RPMI7951 (cell line): ENCODE data around the gene TXNL4A. TPM values are rescaled to one million over a fixed set of nuclear protein-coding genes. Genes with fewer than 3 reads are reported as not detected.
"Not testable (repeated sequence)": the region's sequence is repeated elsewhere in the genome, so short reads cannot be mapped to it uniquely, and the experiment has no call there.

Source experiments
- DNase-seq: peaks from one replicate; pipeline ENCODE4 v3.0.0-alpha.2; 2012; ENCODE audit warnings: low read depth
- total RNA-seq: library from RNA; depleted of rRNA; stranded (reverse); fragments of >200 nt; shearing (Covaris generic); gene quantifications from 2 replicates; pipeline ENCODE4 v1.2.3, GENCODE V29; 2014

The TXNL4A gene
- total RNA-seq, 1 experiment from 2014 or later: 81.0 TPM

DNA sequence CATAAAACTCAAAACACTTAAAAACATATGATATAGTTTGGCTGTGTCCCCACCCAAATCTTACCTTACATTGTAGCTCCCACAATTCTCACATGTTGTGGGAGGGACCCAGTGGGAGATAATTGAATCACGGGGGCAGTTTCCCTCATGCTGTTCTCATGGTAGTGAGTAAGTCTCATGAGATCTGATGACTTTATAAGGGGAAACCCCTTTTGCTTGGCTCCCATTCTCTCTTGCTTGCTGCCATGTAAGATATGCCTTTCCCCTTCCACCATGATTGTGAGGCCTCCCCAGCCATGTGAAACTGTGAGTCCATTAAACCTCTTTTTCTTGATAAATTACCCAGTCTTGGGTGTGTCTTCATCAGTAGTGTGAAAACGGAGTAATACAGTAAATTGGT, 11.3 kb upstream of the TXNL4A start:
- DNase-seq: not testable (repeated sequence)

DNA sequence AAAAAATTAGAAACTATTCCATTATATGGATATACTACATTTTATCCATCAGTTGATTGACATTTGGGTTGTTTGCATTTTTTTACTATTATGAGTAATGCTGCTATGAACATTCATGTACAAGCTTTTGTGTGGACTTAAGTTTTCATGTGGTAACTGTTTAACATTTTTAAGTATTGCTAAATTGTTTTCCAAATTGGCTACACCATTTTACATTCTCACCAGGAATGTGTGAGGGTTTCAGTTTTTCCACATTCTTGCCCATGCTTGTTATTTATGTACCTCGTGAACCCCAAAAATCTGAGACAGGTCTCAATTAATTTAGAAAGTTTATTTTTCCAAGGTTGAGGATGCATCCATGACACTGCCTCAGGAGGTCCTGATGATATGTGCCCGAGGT, 3.1 kb upstream of the TXNL4A start:
- DNase-seq: no peak

DNA sequence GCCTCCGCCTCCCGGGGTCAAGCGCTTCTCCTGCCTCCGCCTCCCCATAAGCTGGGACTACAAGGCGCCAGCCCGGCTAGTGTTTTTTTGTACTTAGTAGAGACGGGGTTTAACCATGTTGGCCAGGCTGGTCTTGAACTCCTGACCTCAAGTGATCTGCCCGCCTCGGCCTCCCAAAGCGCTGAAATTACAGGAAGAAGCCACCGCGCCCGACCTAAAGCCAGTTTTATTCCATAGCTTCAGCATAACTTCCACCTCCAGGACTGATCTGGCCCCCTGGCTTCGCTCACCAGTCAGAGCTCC, 783 bp upstream of the TXNL4A start:
- no peak for DNase-seq

DNA sequence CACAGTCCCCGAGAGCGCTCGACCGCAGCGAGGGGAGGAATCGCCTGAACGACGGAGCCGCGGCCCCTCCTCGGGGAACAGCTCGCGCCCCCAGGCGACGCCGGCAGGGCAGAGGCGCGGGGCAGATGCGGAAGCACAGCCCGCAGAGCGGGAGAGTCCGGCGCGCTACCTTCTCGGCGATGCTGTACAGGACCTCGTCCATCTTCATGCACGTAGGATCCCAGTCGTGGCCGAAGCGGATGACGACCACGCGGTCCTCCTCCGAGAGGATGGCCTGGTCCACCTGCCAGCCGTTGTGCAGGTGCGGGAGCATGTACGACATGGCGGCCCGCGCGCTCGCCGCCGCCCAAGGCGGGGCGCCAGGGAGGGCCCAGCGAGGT, 302 bp downstream of the TXNL4A start:
- DNase-seq: peak; percentile 33

DNA sequence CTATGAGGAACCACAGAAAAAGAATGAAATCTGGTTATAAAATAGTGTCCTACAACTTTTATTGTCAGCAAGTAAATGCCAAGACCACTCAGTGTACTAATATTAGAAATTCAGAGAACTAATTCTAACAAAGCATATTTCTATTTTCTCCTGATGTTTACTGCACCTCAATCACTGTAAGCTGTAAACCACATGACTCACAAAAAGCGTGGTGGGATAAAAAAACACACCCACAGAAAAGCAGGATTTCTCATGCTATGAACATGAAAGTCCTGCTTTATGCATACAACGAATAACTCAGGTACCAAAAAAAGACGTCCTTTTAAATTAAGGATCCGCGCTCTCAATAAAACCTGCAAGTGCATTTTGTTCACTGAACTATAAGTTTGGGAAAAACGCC, 797 bp downstream of the TXNL4A start:
- DNase-seq: peak; percentile 20

DNA sequence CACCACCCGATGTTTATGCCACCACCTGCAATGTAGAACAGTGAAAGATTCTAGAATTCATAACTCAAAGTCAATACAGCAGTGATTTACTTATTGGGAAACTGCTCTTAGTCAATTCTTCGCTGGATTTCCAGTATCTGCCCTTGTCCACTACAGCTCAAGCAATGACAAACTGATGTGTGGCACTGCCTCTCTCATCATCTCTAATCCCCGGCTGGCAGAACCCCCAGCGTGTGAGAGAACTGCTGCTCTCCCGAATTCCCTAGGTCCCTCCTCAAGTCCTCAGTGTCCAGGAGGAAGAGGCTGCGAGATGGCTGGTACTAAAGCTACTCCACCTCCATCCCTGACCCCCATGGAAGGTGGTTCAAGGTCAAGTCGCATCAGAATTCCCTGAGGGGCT, 1.6 kb downstream of the TXNL4A start:
- DNase-seq: no peak

DNA sequence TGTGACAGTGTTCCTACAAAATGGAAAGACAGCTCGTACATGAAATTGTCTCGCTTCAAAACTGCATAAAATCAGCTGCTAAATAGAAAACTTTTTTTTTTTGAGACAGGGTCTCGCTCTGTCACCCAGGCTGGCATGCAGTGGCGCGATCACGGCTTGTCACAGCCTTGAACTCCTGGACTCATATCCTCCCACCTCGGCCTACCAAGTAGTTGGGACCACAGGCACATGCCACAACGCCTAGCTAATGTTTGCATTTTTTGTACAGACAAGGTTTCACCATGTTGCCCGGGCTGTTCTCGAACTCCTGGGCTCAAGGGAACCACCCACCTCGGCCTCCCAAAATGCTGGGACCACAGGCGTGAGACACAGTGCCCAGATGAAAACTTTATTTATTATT, 3.2 kb downstream of the TXNL4A start:
- no peak for DNase-seq

DNA sequence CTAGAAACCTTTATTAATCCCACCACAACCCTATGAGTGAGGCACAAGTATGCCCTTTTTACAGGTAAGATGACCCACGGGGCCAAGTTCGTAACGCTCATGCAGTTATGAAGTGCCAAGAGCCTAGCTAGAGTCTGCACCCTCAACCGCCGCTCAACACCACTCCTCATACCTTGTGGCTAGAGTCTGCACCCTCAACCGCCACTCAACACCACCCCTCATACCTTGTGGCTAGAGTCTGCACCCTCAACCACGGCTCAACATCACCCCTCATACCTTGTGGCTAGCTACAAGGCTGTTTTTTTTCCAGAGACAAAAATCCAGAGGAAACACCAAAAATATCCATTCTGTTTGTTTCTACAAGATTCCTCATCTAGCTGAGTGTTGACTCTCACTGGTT, 4.6 kb downstream of the TXNL4A start:
- no peak for DNase-seq

DNA sequence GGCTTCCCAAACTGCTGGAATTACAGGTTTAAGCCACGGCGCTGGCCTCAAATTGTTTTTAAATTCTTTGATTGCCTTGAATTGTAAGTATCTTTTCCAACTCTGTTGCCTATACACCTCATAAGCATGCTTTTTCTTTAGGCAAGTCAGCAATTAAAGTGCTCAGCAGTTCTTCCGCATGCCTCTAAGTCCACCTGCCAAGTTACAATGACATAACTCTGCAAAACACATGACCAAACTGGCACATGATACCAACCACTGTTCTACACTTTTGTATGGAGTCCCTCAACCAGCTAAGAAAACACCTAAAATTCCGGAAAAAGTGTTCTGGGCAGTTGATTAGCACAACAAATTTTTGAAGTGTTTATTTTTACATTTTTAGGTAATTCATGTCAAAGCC, 5.1 kb downstream of the TXNL4A start:
- DNase-seq: no peak

DNA sequence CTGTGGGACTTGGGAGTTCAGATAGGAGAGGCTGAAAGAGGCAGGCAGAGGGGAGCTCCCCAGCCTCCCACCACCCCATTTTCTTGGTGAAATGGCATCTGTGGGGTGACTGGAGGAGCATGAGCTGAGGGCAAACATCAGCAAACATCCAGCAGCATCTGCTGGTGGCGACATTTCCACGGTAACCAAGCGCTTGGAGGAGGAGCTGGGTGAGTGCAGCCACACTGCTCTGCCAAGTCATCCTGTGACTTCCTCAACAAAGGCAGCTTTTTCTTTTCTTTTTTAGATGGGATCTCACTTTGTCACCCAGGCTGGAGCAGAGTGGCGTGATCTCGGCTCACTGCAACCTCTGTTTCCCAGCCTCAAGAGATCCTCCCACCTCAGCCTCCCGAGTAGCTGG, 5.6 kb downstream of the TXNL4A start:
- DNase-seq: no peak

DNA sequence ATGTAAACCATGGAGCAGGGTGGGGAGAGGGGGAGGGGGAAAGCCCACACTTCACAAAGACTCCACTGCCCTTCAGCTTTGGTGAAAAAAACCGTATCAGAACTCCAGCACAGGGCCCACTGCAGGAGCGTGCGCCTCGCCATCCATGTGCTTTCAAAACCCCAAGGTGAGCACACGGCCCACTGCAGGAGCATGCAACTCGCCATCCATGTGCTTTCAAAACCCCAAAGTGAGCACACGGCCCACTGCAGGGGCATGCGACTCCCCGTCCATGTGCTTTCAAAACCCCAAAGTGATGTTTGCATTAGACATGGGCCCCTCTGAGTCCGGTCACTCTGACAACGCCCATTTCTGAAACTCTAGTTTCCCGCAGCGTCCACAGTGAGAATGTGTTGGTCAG, 7.8 kb downstream of the TXNL4A start:
- no peak for DNase-seq

DNA sequence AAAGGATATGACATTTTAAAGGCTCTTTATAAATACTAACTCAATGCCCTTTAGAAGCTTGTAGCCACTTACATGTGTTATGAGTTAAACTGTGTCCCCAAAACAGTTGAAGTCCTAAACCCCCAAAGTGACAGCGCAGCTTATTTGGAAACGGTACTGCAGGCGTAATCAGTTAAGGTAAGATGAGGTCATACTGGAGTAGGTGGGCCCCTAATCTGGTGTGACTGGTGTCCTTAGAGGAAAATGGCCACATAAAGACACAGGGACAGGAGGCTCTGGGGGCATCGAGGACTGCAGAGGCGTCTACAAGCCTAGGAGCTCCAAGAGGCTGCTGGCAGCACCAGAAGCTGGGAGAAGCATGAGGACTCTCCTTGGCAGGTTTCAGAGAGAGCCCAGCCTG, 8.5 kb downstream of the TXNL4A start:
- no peak for DNase-seq

DNA sequence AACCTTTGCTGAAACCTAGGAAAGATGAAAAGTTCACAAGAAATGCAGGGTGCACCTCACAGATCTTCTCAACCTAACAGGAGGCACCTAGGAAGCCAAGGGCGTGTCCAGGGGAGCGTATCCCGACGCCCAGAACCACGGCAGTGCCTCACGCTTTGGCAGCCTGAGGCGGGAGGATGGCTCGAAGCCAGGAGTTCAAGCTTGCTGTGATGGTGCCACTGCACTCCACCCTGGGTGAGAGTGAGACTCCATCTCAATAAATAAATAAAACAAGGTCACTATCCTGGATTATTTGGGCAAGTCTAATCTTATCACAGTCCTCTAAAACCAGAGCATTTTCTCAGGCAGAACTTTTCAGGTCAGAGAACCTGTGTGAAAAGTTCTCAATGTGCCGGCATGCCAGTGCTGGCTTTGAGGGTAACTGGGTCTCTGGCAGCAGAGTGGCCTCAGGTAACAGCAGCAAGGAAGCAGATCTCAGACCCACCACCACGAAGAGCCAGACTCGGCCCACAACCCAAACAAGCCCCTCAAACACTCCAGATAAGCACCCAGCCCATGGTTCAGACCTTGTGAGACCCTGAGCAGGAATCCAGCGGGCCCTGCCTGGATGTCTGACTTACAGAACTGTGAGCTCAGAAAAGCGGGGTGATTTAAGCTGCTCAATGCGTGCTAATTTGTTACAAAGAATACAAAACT, 12.2 kb downstream of the TXNL4A start:
- no peak for DNase-seq

DNA sequence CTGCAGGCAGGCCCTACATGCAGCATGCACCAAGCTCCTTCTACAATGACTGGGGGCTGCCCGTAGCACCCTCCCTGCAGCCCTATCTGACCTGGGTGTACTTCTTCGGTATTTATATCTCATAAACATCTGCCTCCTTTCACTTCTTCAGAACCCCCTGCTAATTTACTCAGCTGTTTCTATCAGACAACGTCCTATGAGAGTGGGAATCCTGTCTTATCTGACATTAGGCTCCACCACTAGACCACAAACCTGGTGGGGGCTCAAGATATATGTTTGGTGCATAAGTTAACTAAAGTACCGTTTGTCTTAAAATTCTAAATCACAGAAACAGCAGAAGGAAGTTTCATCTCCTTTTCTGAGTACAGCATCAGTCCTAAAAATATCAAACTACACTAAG, 13.3 kb downstream of the TXNL4A start:
- no peak for DNase-seq

DNA sequence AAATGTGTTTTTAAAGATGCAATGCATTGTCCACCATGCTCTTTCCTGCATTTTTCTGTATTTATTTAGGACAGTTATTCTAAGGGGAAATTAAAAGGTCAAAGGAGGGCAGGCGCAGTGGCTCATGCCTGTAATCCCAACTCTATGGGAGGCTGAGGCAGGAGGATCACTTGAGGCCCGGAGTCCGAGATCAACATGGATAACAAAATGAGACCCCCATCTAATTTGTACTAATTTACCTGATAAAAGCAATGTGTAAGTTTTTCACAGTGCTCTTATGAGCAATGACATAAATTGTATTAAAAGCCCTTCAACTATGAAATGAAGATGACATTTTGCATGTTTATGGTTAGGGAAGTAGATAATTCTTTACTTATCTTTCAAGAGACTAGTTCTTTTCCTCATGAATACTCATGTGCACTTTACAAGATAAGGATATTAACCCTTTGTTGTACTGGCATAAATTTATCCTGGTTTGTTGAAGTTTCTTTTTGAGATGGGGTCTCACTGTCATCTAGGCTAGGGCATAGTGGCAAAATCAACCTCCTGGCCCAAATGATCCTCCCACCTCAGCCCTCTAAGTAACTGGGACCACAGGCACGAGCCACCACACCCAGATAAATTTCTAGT, 14.2 kb downstream of the TXNL4A start:
- no peak for DNase-seq

DNA sequence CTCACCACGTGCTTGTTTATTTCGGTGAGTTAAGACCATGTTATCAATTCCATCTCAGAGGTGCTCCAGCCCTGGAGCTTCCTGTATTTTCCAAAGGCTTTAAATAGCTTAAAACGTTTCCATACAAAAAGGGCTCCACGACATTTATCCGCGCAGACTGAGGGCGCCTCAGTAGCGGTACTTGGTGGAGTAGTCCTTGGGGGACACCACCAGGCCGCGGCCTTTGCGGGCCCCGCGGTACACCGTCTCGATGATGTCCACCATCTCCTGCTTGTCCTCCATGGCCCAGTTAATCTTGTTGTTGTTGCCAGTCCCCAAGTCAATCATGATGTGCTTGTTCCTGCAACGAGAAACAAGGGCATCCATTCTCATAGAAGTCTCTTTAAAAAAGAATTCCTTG, 14.8 kb downstream of the TXNL4A start:
- no peak for DNase-seq

DNA sequence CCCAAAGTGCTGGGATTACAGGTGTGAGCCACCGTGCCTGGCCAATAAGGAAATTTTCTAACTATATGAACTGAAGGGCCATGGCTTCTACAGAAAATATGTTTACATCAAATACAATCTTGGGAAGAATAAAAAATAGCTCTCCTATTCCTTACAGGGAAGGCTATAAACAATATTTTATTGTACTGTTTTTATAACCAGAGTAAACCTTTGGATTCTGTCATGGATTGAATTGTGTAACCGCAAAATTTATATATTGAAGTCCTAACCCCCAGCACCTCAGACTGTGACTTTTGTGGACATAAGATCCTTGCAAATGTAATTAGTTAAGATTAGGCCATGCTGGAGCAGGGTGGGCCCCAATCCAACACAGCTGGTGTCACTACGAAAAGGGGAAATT, 15.6 kb downstream of the TXNL4A start:
- DNase-seq: no peak

DNA sequence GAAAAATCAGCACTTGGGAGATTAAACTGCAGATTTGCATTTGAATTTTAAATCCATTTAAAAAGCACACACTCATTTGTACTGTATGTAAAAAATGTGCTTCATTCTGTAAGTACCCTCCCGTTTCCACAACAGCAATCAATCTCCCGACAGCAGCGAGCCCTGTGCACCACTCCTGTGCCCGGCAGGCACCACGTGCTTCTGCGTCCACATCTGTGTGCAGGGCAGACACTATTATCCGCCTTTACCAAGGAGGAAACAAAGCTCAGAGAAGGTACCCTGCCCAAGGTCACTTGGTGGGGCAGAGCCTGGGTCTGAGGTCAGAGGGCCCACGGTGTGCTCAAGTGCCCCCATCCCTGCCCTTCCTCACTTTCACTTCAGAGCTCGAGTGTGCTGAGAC, 16.4 kb downstream of the TXNL4A start:
- no peak for DNase-seq

DNA sequence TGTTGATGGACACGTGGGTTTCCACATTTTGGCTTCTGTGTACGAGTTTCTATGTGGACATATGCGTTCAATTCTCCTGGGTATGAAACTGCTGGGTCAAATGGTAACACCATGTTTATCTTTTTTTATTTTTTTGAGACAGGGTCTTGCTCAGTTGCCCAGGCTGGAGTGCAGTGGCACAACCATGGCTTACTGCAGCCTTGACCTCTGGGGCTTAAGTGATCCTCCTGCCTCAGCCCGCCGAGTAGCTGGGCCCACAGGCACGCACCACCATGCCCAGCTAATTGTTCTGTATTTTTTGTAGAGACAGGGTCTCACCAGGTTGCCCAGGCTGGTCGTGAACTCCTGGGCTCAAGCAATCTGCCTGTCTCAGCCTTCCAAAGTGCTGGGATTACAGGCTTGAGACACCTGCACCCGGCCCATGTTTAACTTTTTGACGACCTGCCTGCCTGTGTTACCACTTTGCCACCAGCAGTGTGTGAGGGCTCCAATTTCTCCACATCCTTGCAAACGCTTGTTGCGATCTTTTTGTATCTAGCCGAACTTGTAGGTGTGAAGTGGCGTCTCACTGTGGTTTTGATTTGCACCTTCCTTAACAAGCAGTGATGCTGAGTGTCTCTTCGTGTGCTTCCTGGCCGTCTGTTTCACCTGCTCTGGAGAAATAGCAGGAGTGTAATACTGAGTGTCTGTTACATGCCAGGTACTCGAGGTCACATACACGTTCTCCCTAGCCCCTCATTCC, 17.0 kb downstream of the TXNL4A start:
- no peak for DNase-seq

DNA sequence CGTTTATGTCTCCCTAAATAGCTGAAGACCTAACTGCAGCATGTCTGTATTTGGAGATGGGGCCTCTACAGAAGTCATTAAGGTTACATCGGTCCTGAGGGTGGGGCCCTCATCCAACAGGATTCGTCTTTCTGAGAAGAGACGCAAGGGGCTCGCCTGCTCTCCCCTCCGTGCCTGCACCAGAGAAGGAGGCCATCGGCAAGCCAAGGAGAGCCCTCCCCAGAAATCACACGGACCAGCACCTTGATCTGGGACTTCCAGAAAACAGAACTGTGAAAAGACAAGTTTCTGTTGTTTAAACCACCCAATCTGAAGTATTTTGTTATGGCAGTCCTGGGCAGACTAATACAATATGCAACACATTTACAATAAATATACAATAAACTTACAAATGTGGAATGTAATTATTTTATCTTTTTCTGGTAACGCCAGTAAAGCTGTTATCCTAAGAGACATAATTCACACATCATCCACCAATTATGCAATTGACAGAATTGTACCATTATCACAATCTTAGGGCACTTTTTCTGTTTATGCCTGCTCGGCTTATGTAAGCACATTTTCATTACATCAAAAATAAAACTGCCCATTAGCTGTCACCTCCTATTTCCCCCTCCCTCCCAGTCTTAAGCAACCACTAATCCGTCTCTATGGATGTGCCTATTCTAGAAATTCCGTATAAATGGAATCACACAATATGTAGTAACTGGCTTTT, 17.8 kb downstream of the TXNL4A start:
- no peak for DNase-seq

DNA sequence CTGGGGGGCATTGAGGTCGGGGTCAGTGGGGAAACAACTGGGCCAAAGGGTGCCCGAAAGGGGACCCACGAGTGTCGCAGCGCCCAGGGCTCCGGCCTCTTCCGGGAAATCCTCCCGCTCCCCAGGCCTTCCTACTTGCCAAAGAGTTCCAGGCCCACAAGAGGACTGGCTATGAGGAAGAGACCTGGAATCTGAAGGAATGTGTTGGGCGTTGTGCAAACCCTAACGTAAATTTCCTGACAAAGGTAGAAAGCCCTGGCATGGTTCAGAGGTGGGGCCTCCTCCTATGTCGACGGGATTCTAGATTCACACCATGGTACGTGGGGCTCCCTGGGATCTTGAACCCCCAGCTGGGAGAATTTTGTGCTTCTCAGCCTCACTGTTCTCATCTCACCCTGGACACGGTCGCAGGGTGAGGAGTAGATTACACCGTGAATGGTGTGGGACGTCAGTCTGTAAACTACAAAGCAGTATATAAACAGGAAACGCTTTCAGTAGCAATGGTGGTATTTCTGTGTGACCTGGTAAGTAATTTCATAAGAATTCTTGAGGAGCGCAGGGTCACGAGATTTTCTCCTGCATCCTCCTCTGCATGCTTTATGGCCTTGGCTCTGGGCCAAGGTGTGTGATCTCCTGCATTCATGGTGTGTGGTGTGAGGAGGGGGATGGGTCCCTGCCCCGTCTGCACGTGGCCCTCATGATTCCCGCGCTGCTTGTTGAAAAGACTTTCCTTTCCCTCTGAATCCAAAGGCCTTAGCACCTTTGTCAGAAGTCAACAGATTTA, 23.1 kb downstream of the TXNL4A start:
- DNase-seq: peak; percentile 35
